OCI-LY7 (cell line): Measurements from ENCODE around the gene FAM151A.

Source experiments
- EZH2phosphoT487 ChIP-seq: fragments of 200-600 bp; sonication (generic); IDR thresholded peaks from 2 replicates; pipeline ENCODE4 v1.6.1; 2018; ENCODE audit warnings: low read depth, borderline replicate concordance, mild to moderate bottlenecking, mixed run types, antibody characterized with exemption, low read length, moderate library complexity, mixed read lengths
- TF ChIP-seq, protein P1 (sequence below): fragments of 200-600 bp; sonication (generic); conservative IDR thresholded peaks from 2 replicates; pipeline ENCODE4 v1.5.1; 2014; ENCODE audit warnings: mild to moderate bottlenecking, antibody characterized with exemption, low read length, moderate library complexity, mixed read lengths

DNA sequence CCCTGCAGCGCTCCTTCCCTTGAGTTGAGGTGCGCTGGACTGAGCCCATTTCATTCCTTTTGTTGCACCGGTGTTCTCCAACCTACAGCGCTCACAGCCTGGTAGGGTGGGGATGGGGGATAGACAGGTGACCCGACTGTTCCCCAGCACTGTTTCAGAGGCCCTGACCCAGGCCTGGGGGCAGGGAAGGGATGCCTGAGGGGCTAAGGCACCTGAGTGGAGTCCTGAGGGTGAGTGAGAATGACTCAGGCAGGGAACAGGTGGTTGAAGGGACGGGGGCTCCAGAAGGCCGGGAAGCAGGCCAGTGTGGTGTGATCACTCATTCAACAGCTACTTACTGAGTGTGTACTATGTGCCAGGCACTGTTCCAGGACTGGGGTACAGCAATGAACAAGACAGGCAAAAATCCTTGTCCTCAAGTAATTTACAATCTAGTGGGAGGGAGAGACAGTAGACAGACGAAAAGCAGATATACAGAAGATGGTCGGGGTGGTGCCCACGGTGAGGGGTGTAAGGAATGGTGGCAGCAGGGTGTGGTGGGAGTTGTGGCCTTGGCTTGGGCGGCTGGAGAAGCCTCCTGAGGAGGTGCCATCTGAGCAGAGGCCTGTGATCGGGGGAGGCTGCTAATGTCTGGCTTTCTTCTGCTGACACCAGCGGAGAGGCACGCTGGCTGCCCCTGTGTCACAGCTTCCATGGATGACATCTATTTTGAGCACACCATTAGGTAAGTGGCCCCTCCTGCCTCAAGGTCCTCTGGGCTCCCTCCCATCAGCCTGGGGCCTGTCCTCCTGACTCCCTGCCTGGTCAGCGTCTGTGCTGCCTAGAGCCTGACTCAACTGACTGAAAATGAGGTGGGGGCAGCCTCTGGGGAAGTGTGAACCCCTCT, 37.9 kb downstream of the FAM151A start:
- TF ChIP-seq, protein P1, sequence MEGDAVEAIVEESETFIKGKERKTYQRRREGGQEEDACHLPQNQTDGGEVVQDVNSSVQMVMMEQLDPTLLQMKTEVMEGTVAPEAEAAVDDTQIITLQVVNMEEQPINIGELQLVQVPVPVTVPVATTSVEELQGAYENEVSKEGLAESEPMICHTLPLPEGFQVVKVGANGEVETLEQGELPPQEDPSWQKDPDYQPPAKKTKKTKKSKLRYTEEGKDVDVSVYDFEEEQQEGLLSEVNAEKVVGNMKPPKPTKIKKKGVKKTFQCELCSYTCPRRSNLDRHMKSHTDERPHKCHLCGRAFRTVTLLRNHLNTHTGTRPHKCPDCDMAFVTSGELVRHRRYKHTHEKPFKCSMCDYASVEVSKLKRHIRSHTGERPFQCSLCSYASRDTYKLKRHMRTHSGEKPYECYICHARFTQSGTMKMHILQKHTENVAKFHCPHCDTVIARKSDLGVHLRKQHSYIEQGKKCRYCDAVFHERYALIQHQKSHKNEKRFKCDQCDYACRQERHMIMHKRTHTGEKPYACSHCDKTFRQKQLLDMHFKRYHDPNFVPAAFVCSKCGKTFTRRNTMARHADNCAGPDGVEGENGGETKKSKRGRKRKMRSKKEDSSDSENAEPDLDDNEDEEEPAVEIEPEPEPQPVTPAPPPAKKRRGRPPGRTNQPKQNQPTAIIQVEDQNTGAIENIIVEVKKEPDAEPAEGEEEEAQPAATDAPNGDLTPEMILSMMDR: no peak
- TF ChIP-seq EZH2phosphoT487: no peak
